Cardiac fibroblast (primary cell): Measurements from ENCODE around the gene PSMD1.
A peak's percentile ranks its signal among the peaks of the same experiment; 100 is the strongest.

Source experiments
- DNase-seq, 2 donors: peaks; one replicate each; pipeline versions ENCODE4 v3.0.0 to v3.0.0-alpha.2; 2010; ENCODE audit warnings: low read depth in 2 of 2
- H3K4me3 ChIP-seq, 2 donors: replicated peaks in 1 of 2; 1 replicate in 1 of 2; 2 replicates in 1 of 2; pipeline ENCODE4 v1.5.1; 2011; ENCODE audit warnings: low read depth in 2 of 2, low read length in 2 of 2, mild to moderate bottlenecking in 2 of 2, moderate library complexity in 1 of 2
- TF ChIP-seq, protein P1 (sequence below): IDR thresholded peaks from one replicate; pipeline ENCODE4 v1.5.1; 2011; ENCODE audit warnings: low read depth, mild to moderate bottlenecking, low read length, inconsistent platforms

PSMD1 gene

DNA sequence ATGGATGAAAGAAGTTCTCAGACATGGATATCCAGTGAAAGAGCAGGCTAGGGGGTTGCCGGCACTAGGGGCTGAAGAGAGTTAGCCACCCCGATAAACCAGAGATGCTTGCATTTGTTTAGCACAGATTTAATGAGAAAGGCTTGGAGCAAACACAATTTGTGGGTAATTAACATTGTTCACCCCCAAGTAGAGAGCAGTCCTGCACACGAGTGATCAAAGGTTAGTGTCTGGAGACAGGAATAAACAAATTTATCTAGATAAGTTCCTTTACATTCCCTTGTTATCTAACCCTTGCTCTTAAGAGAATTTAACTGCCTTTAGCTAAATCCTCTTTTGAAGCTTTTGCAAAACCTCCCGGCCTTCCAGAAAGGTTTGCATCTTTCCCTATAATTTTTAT lies 44.3 kb downstream of the PSMD1 start:
- DNase-seq: no peak
- TF ChIP-seq, protein P1, sequence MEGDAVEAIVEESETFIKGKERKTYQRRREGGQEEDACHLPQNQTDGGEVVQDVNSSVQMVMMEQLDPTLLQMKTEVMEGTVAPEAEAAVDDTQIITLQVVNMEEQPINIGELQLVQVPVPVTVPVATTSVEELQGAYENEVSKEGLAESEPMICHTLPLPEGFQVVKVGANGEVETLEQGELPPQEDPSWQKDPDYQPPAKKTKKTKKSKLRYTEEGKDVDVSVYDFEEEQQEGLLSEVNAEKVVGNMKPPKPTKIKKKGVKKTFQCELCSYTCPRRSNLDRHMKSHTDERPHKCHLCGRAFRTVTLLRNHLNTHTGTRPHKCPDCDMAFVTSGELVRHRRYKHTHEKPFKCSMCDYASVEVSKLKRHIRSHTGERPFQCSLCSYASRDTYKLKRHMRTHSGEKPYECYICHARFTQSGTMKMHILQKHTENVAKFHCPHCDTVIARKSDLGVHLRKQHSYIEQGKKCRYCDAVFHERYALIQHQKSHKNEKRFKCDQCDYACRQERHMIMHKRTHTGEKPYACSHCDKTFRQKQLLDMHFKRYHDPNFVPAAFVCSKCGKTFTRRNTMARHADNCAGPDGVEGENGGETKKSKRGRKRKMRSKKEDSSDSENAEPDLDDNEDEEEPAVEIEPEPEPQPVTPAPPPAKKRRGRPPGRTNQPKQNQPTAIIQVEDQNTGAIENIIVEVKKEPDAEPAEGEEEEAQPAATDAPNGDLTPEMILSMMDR: no peak
- H3K4me3 ChIP-seq: no peak overlapping the region

GRCh38 chr2:231102772-231103171 lies 46.1 kb downstream of the PSMD1 start:
- TF ChIP-seq, protein P1: no peak
- H3K4me3 ChIP-seq: no peak overlapping the region
- DNase-seq: peak; percentile 17 to 50

DNA sequence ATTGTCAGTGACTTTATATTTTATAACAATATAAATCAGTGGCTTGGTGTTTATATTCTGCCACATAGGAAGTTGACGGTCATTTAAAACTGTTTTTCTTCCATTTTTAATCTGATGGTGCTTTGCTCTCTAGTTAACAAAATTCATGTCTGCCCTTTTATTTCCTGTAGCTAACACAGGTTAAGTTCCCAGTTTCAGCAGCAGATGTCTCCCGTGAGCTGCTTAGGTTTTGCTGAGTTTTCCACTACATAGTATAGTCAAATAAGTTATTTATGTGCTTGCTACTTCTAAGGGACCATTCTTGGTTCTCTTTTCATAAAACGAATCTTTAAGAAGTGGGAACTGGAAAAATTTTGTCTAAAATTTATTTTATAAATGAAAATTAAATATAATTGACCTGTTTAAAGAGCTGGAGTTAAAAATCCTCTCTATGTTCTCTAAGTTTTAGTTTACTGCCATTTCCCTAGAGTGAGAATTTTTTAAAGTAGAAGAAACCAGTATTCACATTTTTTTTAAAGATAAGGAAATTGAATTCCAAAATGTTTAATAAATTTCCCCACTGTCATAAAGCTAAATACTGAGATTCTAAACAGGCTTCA lies 47.5 kb downstream of the PSMD1 start:
- no peak overlapping the region for H3K4me3 ChIP-seq
- TF ChIP-seq, protein P1: peak; percentile 93
- DNase-seq: peak; percentile 82 to 83

- no peak overlapping the region for H3K4me3 ChIP-seq
- peak; percentile 76 to 85 for DNase-seq
- TF ChIP-seq, protein P1: peak; percentile 35
Observed at GRCh38 chr2:231110551-231110950, 53.9 kb downstream of the PSMD1 start.

DNA sequence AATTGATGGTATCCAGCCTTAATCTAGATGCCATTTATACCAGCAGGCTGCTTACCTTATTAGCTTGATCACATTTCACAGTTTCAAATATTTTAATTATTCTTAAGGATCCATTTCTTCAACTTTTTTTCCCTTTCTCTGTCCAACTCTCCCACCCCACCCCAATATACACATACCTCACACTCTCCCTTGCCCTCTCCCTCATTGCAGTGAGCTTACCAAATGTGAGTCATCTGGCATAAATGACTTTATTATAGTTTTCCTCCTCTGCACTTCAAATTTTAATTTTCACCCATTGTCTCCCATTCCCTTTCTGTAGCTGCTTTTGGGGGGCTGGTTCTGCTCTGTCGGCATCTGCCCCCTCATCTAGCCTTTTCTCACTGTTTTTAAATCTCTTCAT lies 55.3 kb downstream of the PSMD1 start:
- TF ChIP-seq, protein P1: no peak
- no peak overlapping the region for H3K4me3 ChIP-seq
- DNase-seq: peak; percentile 38 to 52

GRCh38 chr2:231113489-231113888 lies 56.8 kb downstream of the PSMD1 start:
- H3K4me3 ChIP-seq: no peak overlapping the region
- DNase-seq: no peak
- TF ChIP-seq, protein P1: no peak

DNA sequence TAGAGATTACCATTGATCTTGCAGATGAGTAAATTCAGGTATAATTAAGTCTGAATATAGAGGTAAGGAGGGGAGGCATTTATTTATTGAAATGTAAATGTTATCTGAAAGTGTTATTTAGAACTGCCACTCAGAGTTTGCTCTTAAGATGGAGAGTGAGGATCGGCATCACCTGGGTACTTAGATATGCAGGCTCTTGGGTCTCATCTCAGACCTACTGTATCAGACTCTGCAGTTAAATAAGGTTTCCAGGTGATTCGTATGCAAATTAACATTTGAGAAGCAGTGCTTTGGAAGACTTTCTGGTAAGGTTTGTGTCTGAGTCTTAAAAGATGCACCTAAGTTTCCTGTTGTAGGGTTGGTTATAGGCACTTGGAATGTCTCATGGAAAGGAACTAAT lies 59.0 kb downstream of the PSMD1 start:
- TF ChIP-seq, protein P1: no peak
- H3K4me3 ChIP-seq: no peak overlapping the region

More for the DNA sequence above, 59.0 kb downstream of the PSMD1 start:
- no peak for DNase-seq
